Osteoblast (primary cell): ENCODE measurements around the gene NOP9. TPM values are rescaled to one million over a fixed set of nuclear protein-coding genes. Genes with fewer than 3 reads are reported as not detected.

ENCODE experiments used
- DNase-seq: peaks from one replicate; pipeline ENCODE4 v3.0.0; 2011; ENCODE audit warnings: low spot score, mixed read lengths; ENCODE audit not compliant: insufficient read length; ENCODE audit errors: missing footprints
- H2AFZ ChIP-seq: 2 replicates; pipeline ENCODE4 v1.6.0; 2011; ENCODE audit warnings: mild to moderate bottlenecking, low read length
- H3K27ac ChIP-seq: 2 replicates; pipeline ENCODE4 v1.5.1; 2011; ENCODE audit warnings: mild to moderate bottlenecking, low read depth, low read length, moderate library complexity
- H3K27me3 ChIP-seq: 2 replicates; pipeline ENCODE4 v1.6.0; 2012; ENCODE audit warnings: mild to moderate bottlenecking, control low read depth, inconsistent platforms, low read length, moderate library complexity; ENCODE audit not compliant: insufficient read depth
- H3K36me3 ChIP-seq: 2 replicates; pipeline ENCODE4 v1.5.1; 2011; ENCODE audit warnings: mild to moderate bottlenecking, low read length, control low read depth, moderate library complexity; ENCODE audit not compliant: insufficient read depth
- H3K4me1 ChIP-seq: 2 replicates; pipeline ENCODE4 v1.5.1; 2011; ENCODE audit warnings: mild to moderate bottlenecking, low read length, control low read depth, moderate library complexity; ENCODE audit not compliant: insufficient read depth
- H3K4me2 ChIP-seq: 2 replicates; pipeline ENCODE4 v1.6.0; 2011; ENCODE audit warnings: mild to moderate bottlenecking, low read length; ENCODE audit not compliant: insufficient read depth
- H3K4me3 ChIP-seq: fragments of 200-600 bp; sonication (generic); 3 replicates; pipeline ENCODE4 v1.5.1; 2012; ENCODE audit warnings: mild to moderate bottlenecking, low read length, inconsistent platforms; ENCODE audit not compliant: insufficient read depth
- H3K79me2 ChIP-seq: 2 replicates; pipeline ENCODE4 v1.6.0; 2012; ENCODE audit warnings: mild to moderate bottlenecking, low read length, control low read depth, inconsistent platforms; ENCODE audit not compliant: insufficient read depth
- H3K9me3 ChIP-seq: 2 replicates; pipeline ENCODE4 v1.5.1; 2011; ENCODE audit warnings: low read depth, low read length, control low read depth
- H4K20me1 ChIP-seq: 2 replicates; pipeline ENCODE4 v1.6.0; 2012; ENCODE audit warnings: mild to moderate bottlenecking, low read length, control low read depth; ENCODE audit not compliant: insufficient read depth
- total RNA-seq: library from RNA; depleted of rRNA; stranded (reverse); fragments of >200 nt; gene quantifications from 2 replicates; pipeline ENCODE4 v1.2.3, GENCODE V29; 2012
- TF ChIP-seq, protein P1 (sequence below): IDR thresholded peaks from 2 replicates; pipeline ENCODE4 v1.5.1; 2011; ENCODE audit warnings: mild to moderate bottlenecking, low read depth, low read length, moderate library complexity; ENCODE audit errors: extremely low read depth

The NOP9 gene
- total RNA-seq, 1 donor: 21.0 TPM

DNA sequence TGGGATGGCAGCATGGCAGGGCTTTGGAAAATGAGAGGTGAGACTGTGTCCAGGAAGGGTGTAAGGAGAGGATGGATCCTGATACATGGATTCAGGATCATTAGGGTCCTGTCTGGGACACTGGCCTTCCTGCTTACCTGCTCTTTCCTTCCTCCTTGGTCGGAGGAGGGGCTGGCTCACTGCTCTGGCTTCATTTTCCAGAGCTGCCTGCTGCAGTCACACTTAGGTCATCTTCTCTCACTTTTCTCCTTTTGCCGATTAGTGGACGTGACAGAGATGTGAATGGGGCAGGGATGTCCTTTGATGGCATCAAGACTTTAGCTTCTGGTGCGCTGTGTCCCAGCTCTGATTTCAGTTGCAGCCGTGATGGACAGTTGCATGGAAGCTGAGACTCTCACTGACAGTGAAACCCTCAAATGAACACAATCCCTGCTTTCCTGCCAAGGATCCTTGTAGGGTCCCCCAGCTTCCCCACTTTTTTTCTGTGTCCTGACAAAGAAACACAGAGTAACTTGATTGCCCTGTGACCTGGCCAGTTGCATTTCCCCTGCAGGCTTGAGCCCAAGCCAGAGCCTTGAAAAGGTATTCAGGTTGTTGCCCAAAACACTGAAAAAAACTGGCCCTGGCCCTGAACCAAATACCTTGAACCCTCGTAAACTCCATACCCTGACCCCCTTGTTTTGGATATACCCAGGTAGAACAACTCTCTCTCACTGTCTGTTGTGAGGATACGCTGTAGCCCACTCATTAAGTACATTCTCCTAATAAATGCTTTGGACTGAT is 8.9 kb downstream of the NOP9 start:
- Histone ChIP-seq H3K36me3 (peaks cover 25% of the 10 kb centered on the region), H3K4me3 (no peak overlapping the region), H3K27me3 (no peaks in the 10 kb centered on the region), H3K9me3 (no peaks in the 10 kb centered on the region), H3K4me2 (no peak overlapping the region), H3K4me1 (peaks cover 15% of the 10 kb centered on the region), H3K79me2 (no peaks in the 10 kb centered on the region), H2AFZ (no peak overlapping the region), H3K27ac (no peak overlapping the region), H4K20me1 (no peaks in the 10 kb centered on the region)
- TF ChIP-seq, protein P1, sequence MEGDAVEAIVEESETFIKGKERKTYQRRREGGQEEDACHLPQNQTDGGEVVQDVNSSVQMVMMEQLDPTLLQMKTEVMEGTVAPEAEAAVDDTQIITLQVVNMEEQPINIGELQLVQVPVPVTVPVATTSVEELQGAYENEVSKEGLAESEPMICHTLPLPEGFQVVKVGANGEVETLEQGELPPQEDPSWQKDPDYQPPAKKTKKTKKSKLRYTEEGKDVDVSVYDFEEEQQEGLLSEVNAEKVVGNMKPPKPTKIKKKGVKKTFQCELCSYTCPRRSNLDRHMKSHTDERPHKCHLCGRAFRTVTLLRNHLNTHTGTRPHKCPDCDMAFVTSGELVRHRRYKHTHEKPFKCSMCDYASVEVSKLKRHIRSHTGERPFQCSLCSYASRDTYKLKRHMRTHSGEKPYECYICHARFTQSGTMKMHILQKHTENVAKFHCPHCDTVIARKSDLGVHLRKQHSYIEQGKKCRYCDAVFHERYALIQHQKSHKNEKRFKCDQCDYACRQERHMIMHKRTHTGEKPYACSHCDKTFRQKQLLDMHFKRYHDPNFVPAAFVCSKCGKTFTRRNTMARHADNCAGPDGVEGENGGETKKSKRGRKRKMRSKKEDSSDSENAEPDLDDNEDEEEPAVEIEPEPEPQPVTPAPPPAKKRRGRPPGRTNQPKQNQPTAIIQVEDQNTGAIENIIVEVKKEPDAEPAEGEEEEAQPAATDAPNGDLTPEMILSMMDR: peak; percentile 1
- DNase-seq: peak; percentile 83

DNA sequence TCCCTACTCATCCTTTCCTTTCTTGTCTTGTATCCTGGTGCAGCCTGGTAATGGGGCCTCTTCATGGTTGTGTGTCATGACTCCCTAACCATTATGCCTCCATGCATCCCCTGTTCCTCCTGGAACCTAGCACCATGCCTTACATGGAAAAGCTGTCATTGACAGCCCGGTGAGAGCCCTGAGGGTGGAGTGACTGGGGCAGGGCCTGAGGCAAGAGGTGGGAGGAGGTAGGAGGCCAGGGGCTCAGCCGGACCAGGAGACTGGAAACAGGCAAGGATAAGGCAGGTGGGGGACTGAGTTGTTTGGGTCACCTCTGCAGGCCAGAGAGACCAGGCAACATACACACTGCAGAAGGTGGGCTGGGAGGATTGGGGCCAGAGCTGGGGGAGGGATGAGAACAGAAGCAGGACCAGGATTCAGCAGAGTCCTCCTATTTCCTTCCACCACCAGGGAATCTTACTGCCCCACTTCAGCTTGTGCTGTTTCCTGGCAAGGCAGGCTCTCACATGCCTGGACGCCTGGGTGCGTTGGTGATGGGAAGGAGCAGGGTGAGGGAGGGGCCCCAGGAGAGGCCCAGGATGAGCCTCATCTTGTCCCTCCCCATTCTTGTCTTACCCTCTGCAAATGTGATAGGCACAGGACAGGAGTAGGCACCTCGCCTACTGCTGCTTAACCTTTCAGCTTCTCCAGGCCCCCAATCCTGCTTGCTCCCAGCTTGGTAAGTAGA is 10.1 kb downstream of the NOP9 start, which contains the start of gene LTB4R2:
TSS of gene LTB4R2 (plus strand) at position 603 of the 727 bp plus-strand sequence. CDS start 525 bp downstream, outside the sequence.
- TF ChIP-seq, protein P1: no peak
- H2AFZ ChIP-seq: peak within 1 kb of the TSS; percentile 52
- H3K4me1 ChIP-seq: peaks cover 15% of the 10 kb centered on the region
- DNase-seq: peak; percentile 47
- peaks cover 13% of the 10 kb centered on the region for H3K36me3 ChIP-seq
- H3K4me2 ChIP-seq: peak within 1 kb of the TSS; percentile 80
- H3K9me3 ChIP-seq: no peaks in the 10 kb centered on the region
- H3K27me3 ChIP-seq: no peaks in the 10 kb centered on the region
- no peak within 1 kb of the TSS for H3K27ac ChIP-seq
- H3K79me2 ChIP-seq: no peaks in the 10 kb centered on the region
- no peaks in the 10 kb centered on the region for H4K20me1 ChIP-seq
- peak within 1 kb of the TSS; percentile 63 for H3K4me3 ChIP-seq

DNA sequence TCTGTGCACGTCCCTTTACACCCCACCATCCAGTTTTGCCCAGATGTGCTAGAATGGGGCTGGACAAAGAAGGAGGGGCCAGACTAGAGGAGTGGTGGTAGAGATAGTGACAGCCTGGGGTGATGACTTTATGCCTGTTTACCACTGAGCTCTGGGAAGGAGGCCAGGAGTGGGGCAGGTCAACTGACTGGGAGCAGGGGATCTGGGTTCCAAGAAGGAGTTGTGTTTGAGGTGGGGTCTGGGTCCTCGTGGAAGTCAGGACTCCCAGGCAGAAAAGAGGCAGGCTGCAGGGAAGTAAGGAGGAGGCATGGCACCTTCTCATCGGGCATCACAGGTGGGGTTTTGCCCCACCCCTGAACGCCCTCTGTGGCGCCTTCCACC is 10.6 kb downstream of the NOP9 start:
- Histone ChIP-seq H3K4me3 (peak overlapping the region; percentile 63), H3K4me1 (peaks cover 15% of the 10 kb centered on the region), H3K36me3 (peaks cover 8% of the 10 kb centered on the region), H3K79me2 (no peaks in the 10 kb centered on the region), H2AFZ (no peak overlapping the region), H3K9me3 (no peaks in the 10 kb centered on the region), H3K27me3 (no peaks in the 10 kb centered on the region), H4K20me1 (no peaks in the 10 kb centered on the region), H3K27ac (no peak overlapping the region), H3K4me2 (peak overlapping the region; percentile 80)
- TF ChIP-seq, protein P1: no peak
- DNase-seq: no peak
